ENCODE measurements around the gene CCDC71. TPM values are rescaled to one million over a fixed set of nuclear protein-coding genes. Genes with fewer than 3 reads are reported as not detected.
A peak's percentile ranks its signal among the peaks of the same experiment; 100 is the strongest.

CCDC71 gene
- total and polyA plus RNA-seq, 2 of the 13 experiments (the other 11 are each of a cell fraction or from before 2014, with no cell fraction given) = 9.7 to 14.3 TPM

DNA sequence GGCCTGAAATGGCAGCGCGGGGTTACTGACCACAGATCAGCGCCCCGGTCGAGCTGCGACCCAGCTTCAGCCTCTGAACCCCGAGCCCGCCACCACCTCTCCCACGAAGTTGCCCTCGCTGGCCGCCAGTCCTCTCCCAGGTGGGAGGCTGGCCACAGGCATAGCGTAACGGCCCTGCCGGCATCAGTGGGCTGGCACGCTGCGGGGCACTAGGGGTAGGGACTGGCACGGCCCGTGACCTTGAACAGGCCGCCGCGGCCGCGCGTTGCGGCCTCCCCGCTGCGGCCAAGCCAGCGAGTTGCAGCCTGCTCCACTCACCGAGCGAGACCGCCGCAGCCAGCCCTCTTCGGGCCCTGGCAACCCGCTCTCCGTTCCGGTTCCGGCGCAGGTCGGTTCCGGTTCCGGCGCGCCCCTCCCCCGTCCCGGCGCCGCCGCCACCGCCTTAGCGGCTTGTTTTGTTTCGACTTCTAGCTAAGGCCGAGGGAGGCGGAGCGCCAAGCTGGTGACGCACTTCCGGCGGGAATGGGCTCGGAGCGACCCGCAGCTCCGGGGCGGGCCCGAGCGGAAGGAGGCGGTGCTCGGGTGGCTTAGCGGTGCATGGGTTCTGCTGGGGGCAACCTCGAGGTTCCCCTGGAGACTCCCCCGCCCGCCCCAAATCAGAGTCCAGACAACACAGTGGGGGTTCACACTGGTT is 45.5 kb downstream of the CCDC71 start, which contains the start of gene USP19 (continued):
- TF ChIP-seq EEA1 (CRISPR knock-in tag; IDR thresholded peaks at IDR 0.05; ENCODE audit: borderline replicate concordance) (peak; percentile 60; the same call in 1 of the 2 replicates), TBL1XR1 (IDR thresholded peaks at IDR 0.05; ENCODE audit: borderline replicate concordance, low read length, partially characterized antibody) (no peak), RELA (CRISPR knock-in tag; IDR thresholded peaks at IDR 0.05) (0 out of 2 replicates have a peak, but pooled peaks have one; percentile 60), ZNF446 (CRISPR knock-in tag; IDR thresholded peaks at IDR 0.05) (0 out of 2 replicates have a peak, but pooled peaks have one; percentile 69), HOXA3 (CRISPR knock-in tag; IDR thresholded peaks at IDR 0.05) (peak; percentile 87), THYN1 (CRISPR knock-in tag; IDR thresholded peaks at IDR 0.05; ENCODE audit: borderline replicate concordance, low read depth) (no peak), PITX1 (CRISPR knock-in tag; IDR thresholded peaks at IDR 0.05) (peak; percentile 54; the same call in 1 of the 2 replicates), ZNF790 (CRISPR knock-in tag; IDR thresholded peaks at IDR 0.05; ENCODE audit: borderline replicate concordance) (0 out of 2 replicates have a peak, but pooled peaks have one; percentile 35), NCOA1 (CRISPR knock-in tag; IDR thresholded peaks at IDR 0.05) (no peak), SMARCC2 (IDR thresholded peaks at IDR 0.05) (no peak), KAT7 (CRISPR knock-in tag; IDR thresholded peaks at IDR 0.05; ENCODE audit: borderline replicate concordance) (peak; percentile 83; the same call in 1 of the 2 replicates), PCBP1 (IDR thresholded peaks at IDR 0.05; ENCODE audit: borderline replicate concordance, low read depth, low read length) (no peak), MED1 (CRISPR knock-in tag; IDR thresholded peaks at IDR 0.05) (peak; percentile 60), MED13 (CRISPR knock-in tag; IDR thresholded peaks at IDR 0.05) (peak; percentile 72; the same call in 1 of the 2 replicates), TCF12 (IDR thresholded peaks at IDR 0.05) (no peak), TCF12 (CRISPR knock-in tag; IDR thresholded peaks at IDR 0.05) (no peak), TCF7 (IDR thresholded peaks at IDR 0.05; ENCODE audit: low read depth) (no peak), ZNF343 (CRISPR knock-in tag; IDR thresholded peaks at IDR 0.05) (no peak; the same call in 1 of the 2 replicates), ZNF335 (CRISPR knock-in tag; IDR thresholded peaks at IDR 0.05) (peak; percentile 35; the same call in 1 of the 2 replicates), ZSCAN30 (CRISPR knock-in tag; IDR thresholded peaks at IDR 0.05) (no peak), CEBPZ (IDR thresholded peaks at IDR 0.05; ENCODE audit: low read length) (no peak), ZMYM4 (CRISPR knock-in tag; IDR thresholded peaks at IDR 0.05) (no peak), ZNF713 (CRISPR knock-in tag; IDR thresholded peaks at IDR 0.05) (0 out of 2 replicates have a peak, but pooled peaks have one; percentile 39)
- TF ChIP-seq, protein P1, sequence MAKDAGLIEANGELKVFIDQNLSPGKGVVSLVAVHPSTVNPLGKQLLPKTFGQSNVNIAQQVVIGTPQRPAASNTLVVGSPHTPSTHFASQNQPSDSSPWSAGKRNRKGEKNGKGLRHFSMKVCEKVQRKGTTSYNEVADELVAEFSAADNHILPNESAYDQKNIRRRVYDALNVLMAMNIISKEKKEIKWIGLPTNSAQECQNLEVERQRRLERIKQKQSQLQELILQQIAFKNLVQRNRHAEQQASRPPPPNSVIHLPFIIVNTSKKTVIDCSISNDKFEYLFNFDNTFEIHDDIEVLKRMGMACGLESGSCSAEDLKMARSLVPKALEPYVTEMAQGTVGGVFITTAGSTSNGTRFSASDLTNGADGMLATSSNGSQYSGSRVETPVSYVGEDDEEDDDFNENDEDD (CRISPR knock-in tag; IDR thresholded peaks at IDR 0.05; ENCODE audit: borderline replicate concordance) = peak; percentile 52; the same call in 1 of the 2 replicates
- TF ChIP-seq, protein P2, sequence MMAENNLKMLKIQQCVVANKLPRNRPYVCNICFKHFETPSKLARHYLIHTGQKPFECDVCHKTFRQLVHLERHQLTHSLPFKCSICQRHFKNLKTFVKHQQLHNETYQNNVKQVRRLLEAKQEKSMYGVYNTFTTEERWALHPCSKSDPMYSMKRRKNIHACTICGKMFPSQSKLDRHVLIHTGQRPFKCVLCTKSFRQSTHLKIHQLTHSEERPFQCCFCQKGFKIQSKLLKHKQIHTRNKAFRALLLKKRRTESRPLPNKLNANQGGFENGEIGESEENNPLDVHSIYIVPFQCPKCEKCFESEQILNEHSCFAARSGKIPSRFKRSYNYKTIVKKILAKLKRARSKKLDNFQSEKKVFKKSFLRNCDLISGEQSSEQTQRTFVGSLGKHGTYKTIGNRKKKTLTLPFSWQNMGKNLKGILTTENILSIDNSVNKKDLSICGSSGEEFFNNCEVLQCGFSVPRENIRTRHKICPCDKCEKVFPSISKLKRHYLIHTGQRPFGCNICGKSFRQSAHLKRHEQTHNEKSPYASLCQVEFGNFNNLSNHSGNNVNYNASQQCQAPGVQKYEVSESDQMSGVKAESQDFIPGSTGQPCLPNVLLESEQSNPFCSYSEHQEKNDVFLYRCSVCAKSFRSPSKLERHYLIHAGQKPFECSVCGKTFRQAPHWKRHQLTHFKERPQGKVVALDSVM (CRISPR knock-in tag; IDR thresholded peaks at IDR 0.05) = 0 out of 2 replicates have a peak, but pooled peaks have one; percentile 22

Measured in HepG2 (cell line).